ENCODE measurements around the gene KCTD12. TPM values are rescaled to one million over a fixed set of nuclear protein-coding genes. Genes with fewer than 3 reads are reported as not detected.

KCTD12 gene
- total and polyA plus RNA-seq, 2 of the 13 experiments (the other 11 are each of a cell fraction or from before 2014, with no cell fraction given) = not detected

DNA sequence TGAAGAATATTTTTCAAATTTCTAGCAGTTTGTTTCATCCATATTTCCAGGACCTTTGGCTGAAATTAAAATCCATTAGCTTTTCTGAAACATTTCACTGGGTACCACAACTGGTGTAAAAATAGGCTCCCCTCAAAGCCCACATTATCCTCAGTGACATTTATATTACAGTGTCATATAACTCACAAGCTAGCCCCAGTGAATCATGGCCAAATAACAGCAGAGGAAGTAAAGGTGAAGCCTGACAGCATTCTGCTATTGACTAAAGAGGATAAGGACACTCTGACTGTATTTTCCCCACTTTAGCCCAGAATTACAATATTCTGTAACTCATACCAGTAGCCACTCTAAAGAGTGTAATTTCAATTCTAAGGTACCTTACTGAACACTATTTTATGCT, 21.9 kb downstream of the KCTD12 start:
- Histone ChIP-seq H3K9me3 (ENCODE audit: low read length) (no peaks in the 10 kb centered on the region), H3K9ac (ENCODE audit: insufficient read depth, low read depth, low read length) (no peak overlapping the region), H3K4me2 (ENCODE audit: low read depth, low read length) (no peak overlapping the region), H3K27ac (ENCODE audit: extremely low read length, insufficient read depth, low read length) (no peak overlapping the region), H4K20me1 (ENCODE audit: insufficient read depth, low read length) (no peaks in the 10 kb centered on the region), H2AFZ (ENCODE audit: low read length) (no peak overlapping the region), H3K27me3 (ENCODE audit: control insufficient read depth in 1 of 2, insufficient read depth in 2 of 2, low read length in 2 of 2) (no peaks in the 10 kb centered on the region), H3K4me1 (ENCODE audit: insufficient read depth, low read length) (no peaks in the 10 kb centered on the region), H3K79me2 (ENCODE audit: insufficient read depth, low read length) (no peaks in the 10 kb centered on the region), H3K36me3 (replicated peaks in 1 of 2; ENCODE audit: control insufficient read depth in 1 of 2, insufficient read depth in 2 of 2, low read length in 2 of 2) (no peaks in the 10 kb centered on the region), H3K4me3 (replicated peaks in 1 of 3; ENCODE audit: insufficient read depth in 1 of 3, low read depth in 2 of 3, low read length in 3 of 3) (no peak overlapping the region)
- ATAC-seq = no peak
- no peak for FAIRE-seq
- ChIA-PET POLR2A (no interaction called here), CTCF (ENCODE audit: low intra/inter-chr PET ratio, low total read pairs) (no interaction called here)
- TF ChIP-seq PHF8 (CRISPR knock-in tag; IDR thresholded peaks at IDR 0.05) (no peak), CEBPB (IDR thresholded peaks at IDR 0.05; ENCODE audit: borderline replicate concordance, low read depth, low read length) (no peak), ELF1 (CRISPR knock-in tag; IDR thresholded peaks at IDR 0.05) (no peak)
- TF ChIP-seq, protein P1, sequence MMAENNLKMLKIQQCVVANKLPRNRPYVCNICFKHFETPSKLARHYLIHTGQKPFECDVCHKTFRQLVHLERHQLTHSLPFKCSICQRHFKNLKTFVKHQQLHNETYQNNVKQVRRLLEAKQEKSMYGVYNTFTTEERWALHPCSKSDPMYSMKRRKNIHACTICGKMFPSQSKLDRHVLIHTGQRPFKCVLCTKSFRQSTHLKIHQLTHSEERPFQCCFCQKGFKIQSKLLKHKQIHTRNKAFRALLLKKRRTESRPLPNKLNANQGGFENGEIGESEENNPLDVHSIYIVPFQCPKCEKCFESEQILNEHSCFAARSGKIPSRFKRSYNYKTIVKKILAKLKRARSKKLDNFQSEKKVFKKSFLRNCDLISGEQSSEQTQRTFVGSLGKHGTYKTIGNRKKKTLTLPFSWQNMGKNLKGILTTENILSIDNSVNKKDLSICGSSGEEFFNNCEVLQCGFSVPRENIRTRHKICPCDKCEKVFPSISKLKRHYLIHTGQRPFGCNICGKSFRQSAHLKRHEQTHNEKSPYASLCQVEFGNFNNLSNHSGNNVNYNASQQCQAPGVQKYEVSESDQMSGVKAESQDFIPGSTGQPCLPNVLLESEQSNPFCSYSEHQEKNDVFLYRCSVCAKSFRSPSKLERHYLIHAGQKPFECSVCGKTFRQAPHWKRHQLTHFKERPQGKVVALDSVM (CRISPR knock-in tag; IDR thresholded peaks at IDR 0.05) = no peak
- intact Hi-C loops (cut with micrococcal nuclease; ENCODE audit: unreplicated experiment) = no loop called here
- in situ Hi-C loops (cut with HindIII; ENCODE audit: extremely low pct_ligation_motif_present, low pct_unique_long_range_greater_than_20kb) = no loop called here
- no peak for DNase-seq (ENCODE audit: low spot score)
- BruUV-seq (replicated peaks) = no TSS peak

DNA sequence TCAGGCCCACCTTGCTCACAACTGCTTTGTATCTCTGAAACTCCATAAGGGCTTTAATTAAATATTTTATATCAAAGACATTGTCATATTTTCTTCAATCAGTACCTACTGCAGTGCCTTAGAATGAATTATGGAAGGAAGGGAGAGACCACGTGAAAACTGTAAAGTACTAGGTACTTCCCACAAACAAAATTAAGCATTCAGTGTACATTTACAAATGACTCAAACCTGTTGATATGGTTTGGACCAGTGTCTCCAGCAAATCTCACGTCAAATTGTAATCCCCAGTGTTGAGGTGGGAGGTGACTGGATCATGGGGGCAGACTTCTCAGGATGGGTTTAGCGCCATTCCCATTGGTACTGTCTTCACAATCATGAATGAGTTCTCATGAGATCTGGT, 23.2 kb downstream of the KCTD12 start:
- in situ Hi-C loops (cut with HindIII; ENCODE audit: extremely low pct_ligation_motif_present, low pct_unique_long_range_greater_than_20kb) (no loop called here), intact Hi-C loops (cut with micrococcal nuclease; ENCODE audit: unreplicated experiment) (no loop called here)
- FAIRE-seq = no peak
- Histone ChIP-seq H3K9me3 (ENCODE audit: low read length) (no peaks in the 10 kb centered on the region), H2AFZ (ENCODE audit: low read length) (no peak overlapping the region), H3K79me2 (ENCODE audit: insufficient read depth, low read length) (no peaks in the 10 kb centered on the region), H3K4me1 (ENCODE audit: insufficient read depth, low read length) (no peaks in the 10 kb centered on the region), H3K9ac (ENCODE audit: insufficient read depth, low read depth, low read length) (no peak overlapping the region), H3K27me3 (ENCODE audit: control insufficient read depth in 1 of 2, insufficient read depth in 2 of 2, low read length in 2 of 2) (no peaks in the 10 kb centered on the region), H3K4me2 (ENCODE audit: low read depth, low read length) (no peak overlapping the region), H3K4me3 (replicated peaks in 1 of 3; ENCODE audit: insufficient read depth in 1 of 3, low read depth in 2 of 3, low read length in 3 of 3) (no peak overlapping the region), H3K27ac (ENCODE audit: extremely low read length, insufficient read depth, low read length) (no peak overlapping the region), H4K20me1 (ENCODE audit: insufficient read depth, low read length) (no peaks in the 10 kb centered on the region), H3K36me3 (replicated peaks in 1 of 2; ENCODE audit: control insufficient read depth in 1 of 2, insufficient read depth in 2 of 2, low read length in 2 of 2) (no peaks in the 10 kb centered on the region)
- WGBS (ENCODE audit: low lambda C conversion rate) = 6% methylated on average over 3 of the region's 3 CpGs
- ATAC-seq = no peak
- CTCF ChIA-PET (ENCODE audit: low intra/inter-chr PET ratio, low total read pairs) = no interaction called here
- DNase-seq (ENCODE audit: low spot score) = no peak
- POLR2A ChIA-PET = no interaction called here
- BruUV-seq (replicated peaks) = no TSS peak
- TF ChIP-seq CEBPG (CRISPR knock-in tag; IDR thresholded peaks at IDR 0.05) = no peak
- no peak for TF ChIP-seq ZNF552 (CRISPR knock-in tag; IDR thresholded peaks at IDR 0.05; ENCODE audit: borderline replicate concordance)
- no peak for TF ChIP-seq TRIM24 (CRISPR knock-in tag; IDR thresholded peaks at IDR 0.05)
- TF ChIP-seq, protein P2, sequence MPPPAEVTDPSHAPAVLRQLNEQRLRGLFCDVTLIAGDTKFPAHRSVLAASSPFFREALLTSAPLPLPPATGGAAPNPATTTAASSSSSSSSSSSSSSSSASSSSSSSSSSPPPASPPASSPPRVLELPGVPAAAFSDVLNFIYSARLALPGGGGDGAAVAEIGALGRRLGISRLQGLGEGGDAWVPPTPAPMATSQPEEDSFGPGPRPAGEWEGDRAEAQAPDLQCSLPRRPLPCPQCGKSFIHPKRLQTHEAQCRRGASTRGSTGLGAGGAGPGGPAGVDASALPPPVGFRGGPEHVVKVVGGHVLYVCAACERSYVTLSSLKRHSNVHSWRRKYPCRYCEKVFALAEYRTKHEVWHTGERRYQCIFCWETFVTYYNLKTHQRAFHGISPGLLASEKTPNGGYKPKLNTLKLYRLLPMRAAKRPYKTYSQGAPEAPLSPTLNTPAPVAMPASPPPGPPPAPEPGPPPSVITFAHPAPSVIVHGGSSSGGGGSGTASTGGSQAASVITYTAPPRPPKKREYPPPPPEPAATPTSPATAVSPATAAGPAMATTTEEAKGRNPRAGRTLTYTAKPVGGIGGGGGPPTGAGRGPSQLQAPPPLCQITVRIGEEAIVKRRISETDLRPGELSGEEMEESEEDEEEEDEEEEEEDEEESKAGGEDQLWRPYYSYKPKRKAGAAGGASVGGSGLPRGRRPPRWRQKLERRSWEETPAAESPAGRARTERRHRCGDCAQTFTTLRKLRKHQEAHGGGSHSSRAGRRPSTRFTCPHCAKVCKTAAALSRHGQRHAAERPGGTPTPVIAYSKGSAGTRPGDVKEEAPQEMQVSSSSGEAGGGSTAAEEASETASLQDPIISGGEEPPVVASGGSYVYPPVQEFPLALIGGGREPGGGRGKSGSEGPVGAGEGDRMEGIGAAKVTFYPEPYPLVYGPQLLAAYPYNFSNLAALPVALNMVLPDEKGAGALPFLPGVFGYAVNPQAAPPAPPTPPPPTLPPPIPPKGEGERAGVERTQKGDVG (CRISPR knock-in tag; IDR thresholded peaks at IDR 0.05; ENCODE audit: borderline replicate concordance) = no peak
- TF ChIP-seq, protein P3, sequence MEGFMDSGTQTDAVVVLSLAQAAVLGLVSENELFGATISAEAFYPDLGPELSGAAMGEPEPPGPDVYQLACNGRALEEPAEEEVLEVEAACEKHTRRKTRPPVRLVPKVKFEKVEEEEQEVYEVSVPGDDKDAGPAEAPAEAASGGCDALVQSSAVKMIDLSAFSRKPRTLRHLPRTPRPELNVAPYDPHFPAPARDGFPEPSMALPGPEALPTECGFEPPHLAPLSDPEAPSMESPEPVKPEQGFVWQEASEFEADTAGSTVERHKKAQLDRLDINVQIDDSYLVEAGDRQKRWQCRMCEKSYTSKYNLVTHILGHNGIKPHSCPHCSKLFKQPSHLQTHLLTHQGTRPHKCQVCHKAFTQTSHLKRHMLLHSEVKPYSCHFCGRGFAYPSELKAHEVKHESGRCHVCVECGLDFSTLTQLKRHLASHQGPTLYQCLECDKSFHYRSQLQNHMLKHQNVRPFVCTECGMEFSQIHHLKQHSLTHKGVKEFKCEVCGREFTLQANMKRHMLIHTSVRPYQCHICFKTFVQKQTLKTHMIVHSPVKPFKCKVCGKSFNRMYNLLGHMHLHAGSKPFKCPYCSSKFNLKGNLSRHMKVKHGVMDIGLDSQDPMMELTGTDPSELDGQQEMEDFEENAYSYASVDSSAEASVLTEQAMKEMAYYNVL (CRISPR knock-in tag; IDR thresholded peaks at IDR 0.05; ENCODE audit: borderline replicate concordance) = no peak
- TF ChIP-seq BRCA1 (CRISPR knock-in tag; IDR thresholded peaks at IDR 0.05) = no peak
- no peak for TF ChIP-seq ZNF761 (CRISPR knock-in tag; conservative IDR thresholded peaks at IDR 0.05)
- no peak for TF ChIP-seq HOXD1 (CRISPR knock-in tag; IDR thresholded peaks at IDR 0.05)
